IMR-90 (cell line): ENCODE measurements around the gene ANO4. TPM values are rescaled to one million over a fixed set of nuclear protein-coding genes. Genes with fewer than 3 reads are reported as not detected.

Experiments
- ATAC-seq: fragments of 200-7000 bp; cut with Tn5 transposase; 2 replicates; pipeline ENCODE4 v1.9.1; 2020; ENCODE audit warnings: low read depth, mild to moderate bottlenecking, moderate library complexity
- BruUV-seq: library from RNA; stranded (reverse); fragments of 400-500 nt; replicated peaks from 2 replicates; lab custom pipeline; 2021; lab: Mats Ljungman, UMichigan
- CTCF ChIA-PET: fragments of 300-600 bp; formaldehyde crosslinking; extraction: SDS; loops from one replicate; lab custom pipeline; 2021; ENCODE audit warnings: antibody characterized with exemption; lab: Yijun Ruan, JAX
- POLR2A ChIA-PET: fragments of 300-600 bp; sonication (Branson Sonifier 250); formaldehyde crosslinking; loops from one replicate; lab custom pipeline; 2022; ENCODE audit warnings: antibody characterized with exemption; ENCODE audit not compliant: unreplicated experiment; lab: Charles Lee
- DNase-seq: peaks from one replicate; pipeline ENCODE4 v3.0.0; 2013
- H2AFZ ChIP-seq: replicated peaks from 2 replicates; pipeline ENCODE3; 2013; ENCODE audit warnings: low read length, mild to moderate bottlenecking; ENCODE audit not compliant: poor library complexity
- H2AK5ac ChIP-seq: 2 replicates; pipeline ENCODE4 v1.6.1; 2013; ENCODE audit warnings: low read depth, low read length, inconsistent platforms
- H2AK9ac ChIP-seq: replicated peaks from 2 replicates; pipeline ENCODE3; 2013; ENCODE audit warnings: mild to moderate bottlenecking, low read depth, low read length, moderate library complexity; ENCODE audit not compliant: poor library complexity
- H2BK120ac ChIP-seq: 2 replicates; pipeline ENCODE4 v1.6.1; 2013; ENCODE audit warnings: low read depth, low read length, inconsistent platforms
- H2BK15ac ChIP-seq: 3 replicates; pipeline ENCODE4 v1.6.1; 2013; ENCODE audit warnings: low read depth, low read length, inconsistent platforms
- H2BK20ac ChIP-seq: 2 replicates; pipeline ENCODE4 v1.6.1; 2013; ENCODE audit warnings: low read depth, mild to moderate bottlenecking, inconsistent platforms, low read length, moderate library complexity
- H2BK5ac ChIP-seq: 2 replicates; pipeline ENCODE4 v1.6.1; 2013; ENCODE audit warnings: mild to moderate bottlenecking, low read depth, low read length, inconsistent platforms; ENCODE audit not compliant: poor library complexity, severe bottlenecking
- H3K14ac ChIP-seq: replicated peaks from 2 replicates; pipeline ENCODE4 v1.6.1; 2013; ENCODE audit warnings: low read depth, low read length, inconsistent platforms
- H3K18ac ChIP-seq: 2 replicates; pipeline ENCODE4 v1.6.1; 2013; ENCODE audit warnings: low read depth, low read length, control low read depth
- H3K23ac ChIP-seq: 2 replicates; pipeline ENCODE4 v1.6.1; 2013; ENCODE audit warnings: low read depth, low read length, inconsistent platforms
- H3K27ac ChIP-seq: 2 replicates; pipeline ENCODE4 v1.5.1; 2013; ENCODE audit warnings: mild to moderate bottlenecking, control low read depth, low read length; ENCODE audit not compliant: insufficient read depth
- H3K27me3 ChIP-seq: 2 replicates; pipeline ENCODE4 v1.6.1; 2013; ENCODE audit warnings: low read length; ENCODE audit not compliant: control insufficient read depth, insufficient read depth
- H3K36me3 ChIP-seq: 2 replicates; pipeline ENCODE4 v1.6.1; 2013; ENCODE audit warnings: low read length, mixed read lengths; ENCODE audit not compliant: control insufficient read depth, insufficient read depth
- H3K4ac ChIP-seq: 2 replicates; pipeline ENCODE4 v1.6.1; 2013; ENCODE audit warnings: low read depth, low read length, inconsistent platforms
- H3K4me1 ChIP-seq: 2 replicates; pipeline ENCODE4 v1.6.1; 2013; ENCODE audit warnings: low read length, mixed read lengths; ENCODE audit not compliant: control insufficient read depth, insufficient read depth
- H3K4me2 ChIP-seq: 2 replicates; pipeline ENCODE4 v1.6.1; 2013; ENCODE audit warnings: low read depth, mild to moderate bottlenecking, control low read depth, low read length, moderate library complexity
- H3K4me3 ChIP-seq: 2 replicates; pipeline ENCODE4 v1.5.1; 2013; ENCODE audit warnings: low read depth, mild to moderate bottlenecking, control low read depth, low read length, moderate library complexity; ENCODE audit not compliant: insufficient read depth
- H3K56ac ChIP-seq: 2 replicates; pipeline ENCODE4 v1.6.1; 2013; ENCODE audit warnings: low read length, inconsistent platforms; ENCODE audit not compliant: insufficient read depth; ENCODE audit errors: extremely low read depth
- H3K79me1 ChIP-seq, 2 experiments: 2 replicates each; pipeline ENCODE4 v1.6.1; 2013; ENCODE audit warnings: low read length in 2 of 2, inconsistent platforms in 1 of 2, low read depth in 1 of 2
- H3K9ac ChIP-seq: 2 replicates; pipeline ENCODE4 v1.6.1; 2013; ENCODE audit warnings: low read depth, low read length, control low read depth
- H3K9me1 ChIP-seq: 2 replicates; pipeline ENCODE4 v1.6.1; 2013; ENCODE audit warnings: low read length, inconsistent platforms; ENCODE audit not compliant: insufficient read depth
- H3K9me3 ChIP-seq: 2 replicates; pipeline ENCODE4 v1.6.1; 2013; ENCODE audit warnings: low read length; ENCODE audit not compliant: control insufficient read depth, insufficient read depth
- H4K20me1 ChIP-seq: 2 replicates; pipeline ENCODE4 v1.6.1; 2013; ENCODE audit warnings: low read length, inconsistent platforms; ENCODE audit not compliant: insufficient read depth
- H4K5ac ChIP-seq: 2 replicates; pipeline ENCODE4 v1.6.1; 2013; ENCODE audit warnings: mild to moderate bottlenecking, low read depth, low read length, control low read depth
- H4K8ac ChIP-seq, 2 experiments: 2 replicates each; pipeline ENCODE4 v1.6.1; 2013; ENCODE audit warnings: low read depth in 2 of 2, low read length in 2 of 2, control low read depth in 1 of 2, inconsistent platforms in 1 of 2
- H4K91ac ChIP-seq: 2 replicates; pipeline ENCODE4 v1.6.1; 2013; ENCODE audit warnings: low read depth, low read length, inconsistent platforms; ENCODE audit not compliant: insufficient read depth
- BHLHE40 ChIP-seq: fragments of 150-350 bp; IDR thresholded peaks from 2 replicates; pipeline ENCODE4 v1.6.1; 2016; ENCODE audit warnings: mild to moderate bottlenecking, low read depth, low read length
- CEBPB ChIP-seq: IDR thresholded peaks from 2 replicates; pipeline ENCODE4 v1.6.1; 2012; ENCODE audit warnings: low read depth, low read length, improper control_type of control experiment
- ELK1 ChIP-seq: fragments of 150-350 bp; IDR thresholded peaks from 2 replicates; pipeline ENCODE4 v1.6.1; 2016; ENCODE audit warnings: low read depth, mild to moderate bottlenecking, low read length, moderate library complexity, borderline replicate concordance
- FOS ChIP-seq: fragments of 150-350 bp; IDR thresholded peaks from 2 replicates; pipeline ENCODE4 v1.6.1; 2016; ENCODE audit warnings: low read depth, low read length
- MAZ ChIP-seq: IDR thresholded peaks from 2 replicates; pipeline ENCODE4 v1.6.1; 2012; ENCODE audit warnings: low read depth, mild to moderate bottlenecking, low read length, improper control_type of control experiment, moderate library complexity, borderline replicate concordance
- POLR2A ChIP-seq: IDR thresholded peaks from 2 replicates; pipeline ENCODE4 v1.6.1; 2012; ENCODE audit warnings: mild to moderate bottlenecking, low read depth, low read length
- RAD21 ChIP-seq: IDR thresholded peaks from 2 replicates; pipeline ENCODE4 v1.6.1; 2012; ENCODE audit warnings: low read length, improper control_type of control experiment
- RCOR1 ChIP-seq: IDR thresholded peaks from 2 replicates; pipeline ENCODE4 v1.6.1; 2012; ENCODE audit warnings: mild to moderate bottlenecking, low read length, improper control_type of control experiment; ENCODE audit not compliant: insufficient replicate concordance
- RFX5 ChIP-seq: IDR thresholded peaks from 2 replicates; pipeline ENCODE4 v1.8.0; 2012; ENCODE audit warnings: low read depth, mild to moderate bottlenecking, low read length, moderate library complexity
- USF2 ChIP-seq: fragments of 150-350 bp; IDR thresholded peaks from 2 replicates; pipeline ENCODE4 v1.6.1; 2017; ENCODE audit warnings: mild to moderate bottlenecking, antibody characterized with exemption, low read length, low read depth
- WGBS, 2 experiments: methylation state at CpG; one replicate each; pipeline versions ENCODE4 v1.1.5 to v1.1.7; 2013; ENCODE audit warnings: missing lambda C conversion rate in 2 of 2; ENCODE audit not compliant: insufficient read length in 1 of 2; ENCODE audit errors: extremely low coverage in 2 of 2; 5-methylcytosine and 5-hydroxymethylcytosine counted together
- dilution Hi-C: fragments of 300-500 bp; cut with HindIII; formaldehyde crosslinking; loops from one replicate; pipeline ENCODE4 v1.14.3; 2018; ENCODE audit warnings: low sequenced_read_pairs; ENCODE audit not compliant: unreplicated experiment
- in situ Hi-C: fragments of 300-500 bp; cut with MboI; formaldehyde crosslinking; loops from 3 replicates; pipeline ENCODE4 v1.14.3; 2019; ENCODE audit warnings: low sequenced_read_pairs, inconsistent platforms, mixed read lengths
- intact Hi-C: fragments of 100-400 bp; cut with micrococcal nuclease; formaldehyde crosslinking; loops from 2 replicates; pipeline ENCODE4 v1.10.0; 2022
- polyA plus RNA-seq, 3 experiments: library from polyadenylated mRNA; depleted of rRNA; stranded (reverse); fragments of >200 nt; gene quantifications; 2 replicates each; pipeline ENCODE4 v1.2.3, GENCODE V29; 2012; ENCODE audit warnings: low replicate concordance in 1 of 3
- total RNA-seq: library from RNA; depleted of rRNA; stranded (reverse); fragments of >200 nt; gene quantifications from 2 replicates; pipeline ENCODE4 v1.2.3, GENCODE V29; 2012

The ANO4 gene
- total and polyA plus RNA-seq, 2 of the 4 experiments (the other 2 are of a cell fraction) = 4.7 to 10.2 TPM

GRCh38 chr12:100895192-100895591, 100.6 kb downstream of the ANO4 start:
- TF ChIP-seq ELK1 (no peak), CEBPB (no peak), BHLHE40 (no peak), POLR2A (no peak), FOS (no peak), USF2 (no peak), RAD21 (no peak), RCOR1 (no peak), RFX5 (no peak), MAZ (no peak)
- no peak overlapping the region for H2AFZ ChIP-seq
- H3K14ac ChIP-seq = no peak overlapping the region
- H3K4me1 ChIP-seq = peaks cover 2% of the 10 kb centered on the region; the same call in 1 of the 2 replicates
- H3K4me3 ChIP-seq = no peak overlapping the region
- WGBS, 2 experiments = 80% methylated on average over 1 of the region's 2 CpGs; no CpG with 5 or more reads in 1 of the 2 experiments
- ChIA-PET POLR2A (no interaction called here), CTCF (no interaction called here)
- H4K91ac ChIP-seq = no peak overlapping the region
- no peaks in the 10 kb centered on the region for H3K36me3 ChIP-seq
- no peak overlapping the region for H3K23ac ChIP-seq
- no peak overlapping the region for H2AK9ac ChIP-seq
- no peak overlapping the region for H3K18ac ChIP-seq
- DNase-seq = no peak
- dilution Hi-C loops = no loop called here
- H4K20me1 ChIP-seq = no peaks in the 10 kb centered on the region
- no peak overlapping the region for H3K56ac ChIP-seq
- H3K27ac ChIP-seq = no peak overlapping the region
- no peak overlapping the region for H4K8ac ChIP-seq
- H3K4me2 ChIP-seq = no peak overlapping the region
- in situ Hi-C loops = no loop called here
- H3K9me3 ChIP-seq = no peaks in the 10 kb centered on the region
- no peak for ATAC-seq
- intact Hi-C loops = no loop called here
- H3K4ac ChIP-seq = no peak overlapping the region
- no TSS peak for BruUV-seq
- no peak overlapping the region for H2AK5ac ChIP-seq
- 0 out of 2 replicates have a peak, but pooled peaks cover 6% of the 10 kb centered on the region for H3K9me1 ChIP-seq
- peaks cover 0 to 2% of the 10 kb centered on the region in 2 experiments; a peak in 1 of 4 replicates for H3K79me1 ChIP-seq
- H2BK15ac ChIP-seq = no peak overlapping the region
- no peak overlapping the region for H3K9ac ChIP-seq
- H2BK20ac ChIP-seq = no peak overlapping the region
- no peaks in the 10 kb centered on the region for H3K27me3 ChIP-seq
- H4K5ac ChIP-seq = no peak overlapping the region
- H2BK120ac ChIP-seq = no peak overlapping the region
- no peak overlapping the region for H2BK5ac ChIP-seq
